Dedifferentiated amniotic fluid mesenchymal stem cell (primary cell): ENCODE data around the gene PHC2.

Source experiments
- DNase-seq: peaks from one replicate; pipeline ENCODE4 v3.0.0-alpha.2; 2016; ENCODE audit errors: extremely low spot score

Gene PHC2

DNA sequence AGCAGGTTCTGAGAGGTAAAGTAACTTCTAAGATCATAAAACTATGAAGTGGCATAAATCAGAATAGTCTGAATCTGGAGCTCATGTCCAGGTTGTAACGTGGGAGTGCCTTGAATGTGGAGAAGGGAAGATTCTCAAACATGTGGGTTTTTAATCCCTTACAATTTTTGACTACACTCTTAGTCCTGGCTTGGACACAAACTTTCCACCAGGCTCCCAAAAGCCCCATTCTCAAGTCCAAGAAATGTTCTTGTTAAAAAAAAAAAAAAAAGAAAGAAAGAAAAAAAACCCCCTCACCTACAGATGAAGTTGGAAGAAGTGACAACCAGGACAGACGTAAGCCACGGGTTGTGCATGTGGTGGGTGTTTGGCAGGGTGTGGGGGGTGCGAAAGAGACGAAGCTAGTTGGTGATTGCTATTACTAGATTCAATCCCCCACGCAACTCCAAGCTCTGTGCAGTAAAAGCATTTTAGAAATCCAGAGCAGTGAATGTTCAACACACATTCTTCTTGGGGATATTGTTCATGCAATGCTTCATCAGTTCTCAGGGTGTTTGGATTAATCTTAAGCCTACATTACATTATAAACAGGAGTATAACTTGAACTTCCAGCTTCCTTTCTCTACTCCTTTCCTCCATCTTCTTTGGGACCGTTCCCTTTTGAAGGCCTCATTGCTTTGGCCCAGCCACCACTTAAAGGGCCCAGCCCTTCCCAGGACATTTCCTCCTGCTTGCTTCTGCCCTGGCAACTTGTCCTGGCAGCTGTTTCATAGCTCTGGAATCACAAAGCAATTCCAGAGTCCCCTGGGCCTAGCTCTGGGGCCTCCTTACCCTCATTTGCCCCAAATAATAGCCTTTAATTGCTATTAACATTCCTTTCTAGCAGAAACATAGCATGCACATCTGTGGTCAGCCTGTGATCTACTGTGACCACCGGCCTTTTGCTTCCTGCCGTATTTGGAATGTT, 41.8 kb downstream of the PHC2 start:
- DNase-seq, result peak; percentile 78

DNA sequence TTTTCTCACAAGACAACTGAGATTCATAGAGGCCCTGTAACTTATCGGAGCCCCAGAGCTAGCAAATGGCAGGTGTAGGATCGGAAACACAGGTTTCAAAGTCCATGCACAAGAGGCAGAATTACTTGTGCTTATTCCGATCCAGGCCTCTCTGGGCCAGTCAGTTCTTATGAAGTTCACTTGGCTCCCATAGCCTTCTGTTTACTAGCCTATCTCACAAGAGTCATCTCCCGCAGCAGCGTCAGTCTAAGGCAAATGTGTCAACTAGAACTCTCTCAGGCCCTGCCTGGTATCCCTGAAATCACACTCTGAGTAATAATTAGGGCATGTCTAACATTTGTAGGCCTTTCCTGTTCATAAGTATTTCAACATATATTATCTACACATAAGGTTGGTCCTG, 43.3 kb downstream of the PHC2 start:
- no peak for DNase-seq

DNA sequence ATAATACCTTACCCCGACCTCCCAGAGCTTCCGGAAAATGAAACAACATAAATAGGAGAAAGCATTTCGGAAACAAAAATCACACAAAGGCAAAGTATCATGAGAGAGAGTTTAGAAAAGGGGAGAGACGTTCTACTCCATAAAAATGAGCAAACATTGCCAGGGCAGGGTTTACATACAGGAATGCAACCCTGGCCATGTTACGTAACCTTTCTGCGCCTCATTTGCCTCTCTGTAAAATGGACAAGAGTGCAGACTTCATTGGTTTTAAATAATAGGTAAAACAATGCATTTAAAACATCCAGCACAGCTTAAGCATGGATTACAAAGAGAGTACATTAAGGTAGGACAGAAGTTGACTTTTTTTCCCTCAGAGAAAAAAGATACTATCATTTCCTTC, 45.6 kb downstream of the PHC2 start:
- DNase-seq, result no peak

DNA sequence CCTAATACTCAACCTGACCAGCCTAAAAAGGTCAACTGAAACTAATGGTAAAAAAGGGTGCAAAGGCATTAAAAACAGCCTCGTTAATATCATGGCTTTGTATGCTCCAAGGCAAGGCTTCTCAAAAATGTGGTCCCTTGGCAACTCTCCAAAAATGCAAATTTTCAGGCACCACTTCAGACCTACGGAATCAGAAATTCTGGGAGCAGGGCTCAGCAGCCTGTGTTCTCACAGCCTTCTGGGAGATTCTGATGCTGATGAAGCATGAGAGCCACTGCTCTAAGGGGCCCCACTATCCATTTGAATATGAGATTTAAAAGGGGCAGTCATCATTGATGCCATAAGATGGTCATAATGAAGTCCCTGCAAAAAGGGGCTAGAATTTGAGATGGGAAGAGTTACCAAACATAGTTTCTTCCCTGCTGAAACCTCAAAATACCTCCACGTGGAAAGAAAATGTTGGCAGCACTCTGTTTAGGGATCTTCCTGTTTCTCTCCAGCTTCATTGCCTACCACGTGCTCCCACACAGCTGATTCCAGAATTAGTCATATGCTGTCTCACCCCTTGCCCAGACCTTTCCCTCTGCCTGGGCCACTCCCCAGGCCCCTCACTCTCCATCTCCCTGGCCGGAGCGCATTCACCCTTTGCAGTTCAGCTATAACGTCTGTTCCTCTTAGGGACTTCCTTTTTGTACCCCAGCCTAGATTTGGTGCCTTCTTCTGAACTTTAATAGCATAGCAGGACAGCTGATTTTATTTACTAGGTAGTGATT, 46.7 kb downstream of the PHC2 start:
- DNase-seq, result peak; percentile 68

GRCh38 chr1:33383489-33383888, 47.4 kb downstream of the PHC2 start:
- DNase-seq, result no peak

DNA sequence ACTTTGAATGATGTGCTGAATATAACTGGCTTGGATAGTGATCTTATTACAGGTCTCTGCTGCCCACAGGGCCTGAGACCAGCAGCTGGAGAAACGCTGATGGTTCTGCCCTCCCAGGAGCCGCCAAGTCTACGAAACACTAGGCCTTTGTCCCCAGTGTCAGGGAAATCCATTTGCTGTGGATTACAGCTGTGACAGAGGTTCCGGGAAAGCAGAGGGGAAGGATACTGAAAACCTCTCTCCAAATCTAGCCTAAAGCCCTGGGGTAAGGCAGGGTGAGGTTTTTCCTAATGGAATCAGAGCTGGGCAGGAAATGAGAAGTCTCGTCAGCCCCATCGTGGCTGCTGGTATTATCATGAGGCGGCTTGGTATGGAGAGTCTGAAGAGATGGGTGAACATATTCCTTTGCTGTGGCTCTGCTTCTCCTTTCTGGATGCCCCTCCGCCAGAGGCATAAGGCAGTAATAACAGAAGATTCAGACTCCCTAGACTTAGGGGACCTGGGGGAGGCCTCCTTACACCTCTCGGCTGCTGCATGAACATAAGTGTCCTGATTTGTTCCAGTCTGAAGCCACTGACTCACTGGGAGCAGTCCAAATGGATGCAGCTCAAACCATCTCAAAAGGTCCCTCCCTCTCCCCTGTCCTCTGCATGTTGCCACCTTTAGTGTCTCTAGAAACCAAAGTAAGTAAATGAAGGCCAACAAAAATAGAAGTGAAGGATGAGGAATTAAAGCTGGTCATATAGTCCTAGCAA, 48.1 kb downstream of the PHC2 start:
- DNase-seq, result no peak

DNA sequence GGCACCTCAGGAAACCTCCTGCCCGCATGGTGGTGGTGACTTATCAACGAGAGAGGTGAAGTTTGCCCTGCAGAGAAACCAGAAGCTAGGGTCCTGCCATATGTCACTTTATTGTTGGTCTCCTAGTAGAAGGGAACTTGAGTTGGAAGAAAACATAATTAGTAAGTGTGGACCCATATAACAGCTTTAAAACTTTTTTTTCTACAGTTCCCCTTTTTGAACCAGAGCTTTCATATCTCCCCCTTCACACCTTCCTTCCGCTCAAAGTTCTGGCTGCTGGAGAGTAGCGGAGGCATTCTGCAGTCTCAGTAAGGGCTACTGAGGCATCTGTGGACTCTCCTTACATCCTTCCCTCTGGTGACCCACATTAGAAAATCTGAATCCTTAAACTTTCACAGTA, 48.9 kb downstream of the PHC2 start:
- no peak for DNase-seq

- DNase-seq, result no peak
Measured at GRCh38 chr1:33380811-33381210, 50.1 kb downstream of the PHC2 start.

- no peak for DNase-seq
Measured at GRCh38 chr1:33379631-33380354, 51.1 kb downstream of the PHC2 start.

DNA sequence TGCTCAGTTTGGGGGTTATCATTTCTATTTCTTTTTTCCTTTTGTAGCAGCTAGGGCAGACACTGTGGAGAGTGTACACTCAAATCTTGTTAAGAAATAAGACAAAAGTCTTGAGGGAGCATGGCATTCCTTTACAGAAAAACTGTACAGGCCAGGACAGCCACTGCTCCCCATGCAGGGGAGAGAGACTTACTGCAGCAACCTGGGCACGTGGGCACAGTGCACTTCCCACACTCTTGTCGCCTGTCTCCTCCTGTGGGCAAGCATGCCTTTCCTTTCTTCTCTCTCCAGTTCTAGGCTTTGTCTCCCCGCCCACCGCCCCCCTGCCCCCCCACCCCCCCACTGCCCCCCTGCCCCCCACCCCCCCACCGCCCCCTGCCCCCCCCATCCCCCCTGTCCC, 51.9 kb downstream of the PHC2 start:
- DNase-seq, result no peak

GRCh38 chr1:33378524-33378923, 52.4 kb downstream of the PHC2 start:
- DNase-seq, result no peak

DNA sequence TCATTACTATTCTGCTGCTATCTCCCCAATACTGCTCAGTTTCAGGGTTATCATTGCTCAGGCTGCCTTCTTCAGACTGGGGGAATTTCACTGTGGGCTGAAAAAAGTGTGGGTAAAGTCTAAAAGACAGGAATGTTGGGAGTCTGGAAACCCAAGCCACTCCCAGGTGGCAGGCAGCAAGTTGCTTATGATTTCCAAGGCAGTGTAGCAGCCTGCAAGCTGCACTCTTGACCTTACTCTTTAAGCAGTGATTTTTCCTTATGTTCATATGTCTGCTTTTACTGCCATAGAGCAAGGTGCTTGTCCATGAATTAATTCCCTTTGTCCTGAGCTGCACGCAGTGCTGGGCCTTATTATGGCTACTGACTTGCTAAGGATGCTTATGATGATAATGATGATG, 53.1 kb downstream of the PHC2 start:
- no peak for DNase-seq

DNA sequence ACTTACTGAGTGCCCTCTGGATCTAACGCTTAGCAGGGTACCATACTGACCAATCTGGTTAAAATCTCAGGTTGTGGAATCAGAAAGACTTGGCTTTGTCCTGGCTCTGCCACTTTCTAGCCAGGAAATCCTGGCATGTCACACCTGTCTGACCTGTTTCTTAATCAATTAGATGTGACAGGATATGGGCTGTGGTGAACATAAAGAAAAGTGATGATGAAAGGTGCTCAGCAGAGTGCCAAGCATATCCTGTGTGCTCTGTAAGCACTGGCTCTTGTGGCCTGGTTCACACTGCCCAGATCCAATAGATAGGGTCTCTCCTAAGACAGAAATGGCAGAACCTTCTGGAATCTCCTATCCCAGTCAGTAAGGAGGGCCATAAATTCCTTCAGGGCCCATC, 53.9 kb downstream of the PHC2 start:
- no peak for DNase-seq

GRCh38 chr1:33375316-33375715, 55.6 kb downstream of the PHC2 start:
- no peak for DNase-seq

- DNase-seq, result peak; percentile 50
Measured at GRCh38 chr1:33374336-33375105, 56.4 kb downstream of the PHC2 start.

- DNase-seq, result no peak
Measured at GRCh38 chr1:33373606-33374005, 57.3 kb downstream of the PHC2 start.

DNA sequence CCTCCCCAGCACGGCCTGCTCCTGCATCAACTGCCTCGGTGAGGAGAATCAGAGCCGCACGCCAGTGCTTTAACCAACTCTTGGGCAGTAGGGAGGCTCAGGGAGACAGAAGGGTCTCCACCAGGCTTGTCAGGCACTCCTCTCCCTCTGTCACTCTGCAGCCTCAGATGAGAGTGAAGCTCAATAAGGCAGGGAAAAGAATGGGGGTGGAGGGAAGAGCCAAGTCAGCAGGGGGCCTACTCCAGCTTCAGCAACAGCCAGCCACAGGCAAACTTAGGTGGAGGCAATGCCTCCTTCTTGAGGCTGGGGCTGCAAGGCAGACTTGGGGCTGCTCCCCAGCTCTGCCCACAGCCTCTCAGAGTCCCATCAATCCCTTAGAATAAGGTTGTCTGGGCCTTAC, 58.2 kb downstream of the PHC2 start:
- DNase-seq, result no peak

DNA sequence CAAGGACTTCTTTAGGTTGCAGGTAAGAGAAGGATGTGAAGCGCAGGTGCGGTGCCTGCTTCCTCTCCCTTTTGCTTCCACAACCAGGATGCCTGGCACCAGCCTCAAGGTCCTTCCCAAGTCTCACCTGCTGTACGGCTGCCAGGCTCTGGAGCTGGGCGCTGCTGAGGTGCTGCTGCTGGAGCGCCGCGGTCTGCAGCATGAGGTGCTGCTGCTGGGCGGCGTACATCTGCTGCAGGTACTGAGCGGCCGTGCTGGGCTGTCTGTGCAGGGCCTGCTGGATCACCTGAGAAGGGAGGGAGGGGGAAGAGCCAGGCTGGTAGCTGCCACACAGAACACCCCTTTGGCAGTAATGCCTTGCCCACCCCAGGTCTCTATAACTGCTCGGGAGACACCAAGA, 58.7 kb downstream of the PHC2 start:
- DNase-seq, result no peak

DNA sequence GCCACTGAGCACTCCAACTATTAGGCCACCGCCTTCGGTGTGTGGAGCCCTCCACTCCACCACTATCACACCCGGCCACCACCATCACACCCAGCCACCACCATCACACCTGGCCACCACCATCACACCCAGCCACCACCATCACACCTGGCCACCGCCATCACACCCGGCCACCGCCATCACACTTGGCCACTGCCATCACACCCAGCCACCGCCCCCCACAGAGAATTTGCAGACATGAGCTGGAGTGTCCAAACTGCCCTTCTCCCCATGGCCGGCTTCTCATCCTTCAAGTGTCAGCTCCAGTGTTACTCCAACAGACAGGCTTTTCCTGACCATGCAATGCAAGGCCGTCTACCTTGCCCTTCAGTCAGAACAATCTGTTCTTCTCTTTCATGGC, 59.6 kb downstream of the PHC2 start:
- DNase-seq, result no peak

- no peak for DNase-seq
Measured at GRCh38 chr1:33370827-33371226, 60.1 kb downstream of the PHC2 start.

GRCh38 chr1:33370301-33370700, 60.6 kb downstream of the PHC2 start:
- DNase-seq, result no peak
